Measurements from ENCODE around the gene C1orf167. TPM values are rescaled to one million over a fixed set of nuclear protein-coding genes. Genes with fewer than 3 reads are reported as not detected.

Gene C1orf167
- total and polyA plus RNA-seq, 2 donors from 2014 or later = 1.9 to 4.2 TPM

- Histone ChIP-seq H3K4me3 (ENCODE audit: low read length in 3 of 3) (no peak overlapping the region), H3K27ac (ENCODE audit: low read depth in 2 of 2, low read length in 2 of 2) (peak overlapping the region; percentile 94 to 97), H3K9me3 (ENCODE audit: control insufficient read depth in 2 of 3, insufficient read depth in 1 of 3, low read length in 3 of 3) (no peaks in the 10 kb centered on the region), H3K27me3 (ENCODE audit: control insufficient read depth, insufficient read depth, low read length) (no peaks in the 10 kb centered on the region), H3K4me1 (ENCODE audit: control insufficient read depth in 2 of 3, insufficient read depth in 2 of 3, low read depth in 1 of 3, low read length in 3 of 3) (peaks cover 3 to 52% (median 41%) of the 10 kb centered on the region in 3 donors), H3K36me3 (ENCODE audit: control insufficient read depth in 2 of 3, insufficient read depth in 3 of 3, low read length in 3 of 3) (peaks cover 0 to 39% (median 0%) of the 10 kb centered on the region in 3 donors), H3K9ac (ENCODE audit: low read length in 3 of 3) (peak overlapping the region in 1 of 3 donors; percentile 62)
- FAIRE-seq (no peak), DNase-seq (peak in 2 of 5 donors; percentile 63 to 83)
- TF ChIP-seq, protein P1, sequence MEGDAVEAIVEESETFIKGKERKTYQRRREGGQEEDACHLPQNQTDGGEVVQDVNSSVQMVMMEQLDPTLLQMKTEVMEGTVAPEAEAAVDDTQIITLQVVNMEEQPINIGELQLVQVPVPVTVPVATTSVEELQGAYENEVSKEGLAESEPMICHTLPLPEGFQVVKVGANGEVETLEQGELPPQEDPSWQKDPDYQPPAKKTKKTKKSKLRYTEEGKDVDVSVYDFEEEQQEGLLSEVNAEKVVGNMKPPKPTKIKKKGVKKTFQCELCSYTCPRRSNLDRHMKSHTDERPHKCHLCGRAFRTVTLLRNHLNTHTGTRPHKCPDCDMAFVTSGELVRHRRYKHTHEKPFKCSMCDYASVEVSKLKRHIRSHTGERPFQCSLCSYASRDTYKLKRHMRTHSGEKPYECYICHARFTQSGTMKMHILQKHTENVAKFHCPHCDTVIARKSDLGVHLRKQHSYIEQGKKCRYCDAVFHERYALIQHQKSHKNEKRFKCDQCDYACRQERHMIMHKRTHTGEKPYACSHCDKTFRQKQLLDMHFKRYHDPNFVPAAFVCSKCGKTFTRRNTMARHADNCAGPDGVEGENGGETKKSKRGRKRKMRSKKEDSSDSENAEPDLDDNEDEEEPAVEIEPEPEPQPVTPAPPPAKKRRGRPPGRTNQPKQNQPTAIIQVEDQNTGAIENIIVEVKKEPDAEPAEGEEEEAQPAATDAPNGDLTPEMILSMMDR (IDR thresholded peaks at IDR 0.05; ENCODE audit: borderline replicate concordance, extremely low read depth, insufficient read depth) = no peak
- intact Hi-C loops (cut with DNase I) = no loop called here
Measured at GRCh38 chr1:11789126-11790067, 27.4 kb downstream of the C1orf167 start.

DNA sequence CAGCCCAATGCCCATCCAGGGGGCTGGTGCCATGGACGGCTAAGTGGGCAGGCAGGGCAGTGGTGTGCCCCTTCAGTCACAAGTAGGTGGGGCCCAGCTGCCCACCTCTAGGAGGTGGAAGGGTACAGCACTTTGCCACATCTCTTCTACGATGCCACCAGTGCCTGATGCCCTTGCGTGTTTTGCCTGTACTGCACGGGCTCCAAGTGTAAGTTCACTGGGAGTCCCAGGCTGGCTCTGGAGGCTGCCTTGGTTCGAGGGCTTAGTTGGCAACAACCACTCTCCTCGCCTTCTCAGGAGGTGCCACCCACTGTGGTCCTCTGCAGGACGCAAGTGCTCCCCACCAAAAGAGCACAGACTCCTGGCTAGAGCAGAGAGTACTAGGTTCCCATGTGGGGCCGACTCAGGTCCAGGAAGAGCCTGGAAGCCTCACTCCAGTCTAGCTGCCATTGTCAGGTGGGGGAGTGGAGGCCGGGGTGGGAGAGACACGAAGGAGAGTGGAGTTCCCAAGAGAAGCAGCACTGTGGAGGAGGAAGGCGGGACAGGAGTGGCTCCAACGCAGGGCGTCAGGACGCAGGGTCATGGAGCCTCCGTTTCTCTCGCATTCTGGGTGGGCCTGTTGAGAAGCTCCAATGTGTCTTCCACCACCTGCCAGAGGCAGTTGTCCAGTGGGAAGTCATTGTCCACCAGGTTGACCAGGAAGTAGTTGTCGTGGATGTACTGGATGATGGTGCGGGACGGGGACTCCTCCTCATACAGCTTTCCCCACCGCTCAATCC lies 28.3 kb downstream of the C1orf167 start:
- TF ChIP-seq, protein P1 (IDR thresholded peaks at IDR 0.05; ENCODE audit: borderline replicate concordance, extremely low read depth, insufficient read depth) = no peak
- Histone ChIP-seq H3K4me3 (ENCODE audit: low read length in 3 of 3) (peak overlapping the region in 1 of 3 donors; percentile 8), H3K4me1 (ENCODE audit: control insufficient read depth in 2 of 3, insufficient read depth in 2 of 3, low read depth in 1 of 3, low read length in 3 of 3) (peaks cover 3 to 44% (median 36%) of the 10 kb centered on the region in 3 donors), H3K27ac (ENCODE audit: low read depth in 2 of 2, low read length in 2 of 2) (peak overlapping the region; percentile 94 to 97), H3K9me3 (ENCODE audit: control insufficient read depth in 2 of 3, insufficient read depth in 1 of 3, low read length in 3 of 3) (no peaks in the 10 kb centered on the region), H3K9ac (ENCODE audit: low read length in 3 of 3) (peak overlapping the region in 1 of 3 donors; percentile 62), H3K36me3 (ENCODE audit: control insufficient read depth in 2 of 3, insufficient read depth in 3 of 3, low read length in 3 of 3) (peaks cover 0 to 48% (median 6%) of the 10 kb centered on the region in 3 donors), H3K27me3 (ENCODE audit: control insufficient read depth, insufficient read depth, low read length) (no peaks in the 10 kb centered on the region)
- DNase-seq (no peak), FAIRE-seq (no peak)
- intact Hi-C loops (cut with DNase I) = no loop called here

GRCh38 chr1:11790880-11791715 lies 29.1 kb downstream of the C1orf167 start:
- TF ChIP-seq, protein P1 (IDR thresholded peaks at IDR 0.05; ENCODE audit: borderline replicate concordance, extremely low read depth, insufficient read depth) = no peak
- Histone ChIP-seq H3K9ac (ENCODE audit: low read length in 3 of 3) (peak overlapping the region in 2 of 3 donors; percentile 33 to 62), H3K27me3 (ENCODE audit: control insufficient read depth, insufficient read depth, low read length) (no peaks in the 10 kb centered on the region), H3K27ac (ENCODE audit: low read depth in 2 of 2, low read length in 2 of 2) (peak overlapping the region; percentile 94 to 97), H3K4me3 (ENCODE audit: low read length in 3 of 3) (peak overlapping the region in 1 of 3 donors; percentile 8), H3K4me1 (ENCODE audit: control insufficient read depth in 2 of 3, insufficient read depth in 2 of 3, low read depth in 1 of 3, low read length in 3 of 3) (peaks cover 3 to 49% (median 40%) of the 10 kb centered on the region in 3 donors), H3K36me3 (ENCODE audit: control insufficient read depth in 2 of 3, insufficient read depth in 3 of 3, low read length in 3 of 3) (peaks cover 0 to 56% (median 10%) of the 10 kb centered on the region in 3 donors), H3K9me3 (ENCODE audit: control insufficient read depth in 2 of 3, insufficient read depth in 1 of 3, low read length in 3 of 3) (no peaks in the 10 kb centered on the region)
- DNase-seq = peak in 3 of 5 donors; percentile 45 to 96 (median 61)
- FAIRE-seq = peak; percentile 25
- intact Hi-C loops (cut with DNase I) = no loop called here
